Measurements from ENCODE around the gene IP6K3. TPM values are rescaled to one million over a fixed set of nuclear protein-coding genes. Genes with fewer than 3 reads are reported as not detected.
A peak's percentile ranks its signal among the peaks of the same experiment; 100 is the strongest.

IP6K3 gene
- total RNA-seq, 4 donors from 2014 or later: 0.19 to 2.2 (median 0.45) TPM

- TF ChIP-seq, protein P1, sequence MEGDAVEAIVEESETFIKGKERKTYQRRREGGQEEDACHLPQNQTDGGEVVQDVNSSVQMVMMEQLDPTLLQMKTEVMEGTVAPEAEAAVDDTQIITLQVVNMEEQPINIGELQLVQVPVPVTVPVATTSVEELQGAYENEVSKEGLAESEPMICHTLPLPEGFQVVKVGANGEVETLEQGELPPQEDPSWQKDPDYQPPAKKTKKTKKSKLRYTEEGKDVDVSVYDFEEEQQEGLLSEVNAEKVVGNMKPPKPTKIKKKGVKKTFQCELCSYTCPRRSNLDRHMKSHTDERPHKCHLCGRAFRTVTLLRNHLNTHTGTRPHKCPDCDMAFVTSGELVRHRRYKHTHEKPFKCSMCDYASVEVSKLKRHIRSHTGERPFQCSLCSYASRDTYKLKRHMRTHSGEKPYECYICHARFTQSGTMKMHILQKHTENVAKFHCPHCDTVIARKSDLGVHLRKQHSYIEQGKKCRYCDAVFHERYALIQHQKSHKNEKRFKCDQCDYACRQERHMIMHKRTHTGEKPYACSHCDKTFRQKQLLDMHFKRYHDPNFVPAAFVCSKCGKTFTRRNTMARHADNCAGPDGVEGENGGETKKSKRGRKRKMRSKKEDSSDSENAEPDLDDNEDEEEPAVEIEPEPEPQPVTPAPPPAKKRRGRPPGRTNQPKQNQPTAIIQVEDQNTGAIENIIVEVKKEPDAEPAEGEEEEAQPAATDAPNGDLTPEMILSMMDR (IDR thresholded peaks at IDR 0.05): no peak
- DNase-seq (ENCODE audit: low spot score) (no peak), ATAC-seq (ENCODE audit: low FRiP score) (no peak)
These were observed 40.6 kb downstream of the IP6K3 start for GRCh38 chr6:33705955-33706725.

DNA sequence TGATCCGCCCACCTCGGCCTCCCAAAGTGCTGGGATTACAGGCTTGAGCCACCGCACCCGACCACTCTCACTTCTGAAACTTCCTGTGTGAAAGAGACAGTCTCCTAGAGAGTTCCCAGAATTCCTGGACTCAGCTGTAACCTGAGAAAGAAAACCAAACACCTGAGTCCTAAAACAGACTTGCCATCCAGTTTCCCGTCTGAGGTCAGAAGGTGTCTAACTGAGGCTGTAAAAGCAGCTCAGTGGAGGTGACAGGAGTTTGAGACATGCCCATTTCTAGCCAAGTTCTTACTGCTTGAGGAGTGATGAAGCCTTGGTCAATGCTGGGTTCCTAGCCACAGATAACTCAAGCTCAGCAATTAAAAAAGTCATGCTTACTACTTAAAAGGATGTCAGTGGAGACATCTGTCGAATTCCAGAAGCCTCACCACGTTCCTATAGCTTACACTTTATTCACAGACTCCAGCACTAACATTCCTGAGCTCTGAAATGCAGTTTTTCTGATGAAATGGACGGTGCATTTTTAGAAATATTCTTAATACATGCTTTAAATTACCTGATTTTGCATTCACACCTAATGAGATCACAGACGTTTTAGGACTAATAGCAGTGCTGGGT, 41.3 kb downstream of the IP6K3 start:
- ATAC-seq (ENCODE audit: low FRiP score) (no peak), DNase-seq (ENCODE audit: low spot score) (no peak)
- TF ChIP-seq, protein P1 (IDR thresholded peaks at IDR 0.05): no peak

GRCh38 chr6:33704215-33705066, 42.3 kb downstream of the IP6K3 start:
- ATAC-seq (ENCODE audit: low FRiP score) (no peak), DNase-seq (ENCODE audit: low spot score) (no peak)
- TF ChIP-seq, protein P1 (IDR thresholded peaks at IDR 0.05): no peak

GRCh38 chr6:33702345-33702977, 44.2 kb downstream of the IP6K3 start:
- no peak for DNase-seq (ENCODE audit: low spot score)
- no peak for ATAC-seq (ENCODE audit: low FRiP score)
- TF ChIP-seq, protein P1 (IDR thresholded peaks at IDR 0.05): no peak

DNA sequence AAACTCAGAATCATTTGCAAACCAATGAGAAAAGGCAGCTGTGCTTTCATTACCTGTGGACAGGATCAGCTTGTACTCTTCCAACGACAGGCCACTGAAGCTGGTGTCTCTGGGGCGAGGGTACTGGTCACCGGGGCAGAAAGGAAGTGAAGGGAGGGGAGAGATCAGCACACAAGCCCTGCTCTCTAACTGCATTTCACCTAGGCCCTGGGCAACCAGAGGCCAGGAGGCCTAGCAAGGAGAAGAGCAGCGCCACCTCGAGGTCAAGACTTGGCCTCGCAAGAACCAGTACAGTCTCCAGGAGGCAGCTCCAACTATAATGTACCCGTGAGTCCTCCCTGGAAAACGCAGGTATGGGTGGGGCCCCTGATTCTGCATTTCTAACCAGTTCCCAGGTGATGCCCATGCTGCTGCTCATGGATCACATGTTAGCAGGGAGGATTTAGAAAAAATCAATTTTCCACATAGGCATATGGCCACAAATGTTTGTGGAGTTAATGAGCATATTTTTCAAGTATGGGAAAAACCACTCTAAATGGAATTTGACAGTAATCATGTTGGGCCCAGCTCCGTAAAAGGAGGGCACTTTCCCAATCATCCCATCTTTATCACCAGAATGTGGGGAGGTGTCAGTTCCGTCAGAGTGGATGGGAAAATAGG, 46.2 kb downstream of the IP6K3 start:
- TF ChIP-seq, protein P1 (IDR thresholded peaks at IDR 0.05): peak in 1 of 3 donors; percentile 18
- DNase-seq (ENCODE audit: low spot score): no peak
- no peak for ATAC-seq (ENCODE audit: low FRiP score)

DNA sequence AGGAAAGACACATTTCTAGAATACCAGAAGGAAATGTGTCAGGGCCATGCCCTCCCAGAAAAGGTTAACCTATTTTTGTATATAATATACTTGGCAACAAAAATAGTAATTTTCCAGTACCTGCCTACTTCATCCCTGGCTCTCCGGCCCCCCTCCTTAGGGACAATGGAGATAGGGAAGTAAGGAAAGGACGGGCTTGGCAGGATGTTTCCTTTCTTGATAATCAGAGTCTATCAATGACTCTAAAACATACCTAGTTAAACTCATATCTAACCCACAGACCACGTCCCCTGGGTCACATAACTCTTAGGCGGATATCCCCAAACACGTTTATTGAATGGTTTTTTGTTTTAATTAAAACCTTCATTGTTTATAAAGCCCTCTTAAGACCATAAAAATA, 47.0 kb downstream of the IP6K3 start:
- no peak for DNase-seq (ENCODE audit: low spot score)
- no peak for ATAC-seq (ENCODE audit: low FRiP score)
- TF ChIP-seq, protein P1 (IDR thresholded peaks at IDR 0.05): no peak
